ENCODE results near the gene CCR7. TPM values are rescaled to one million over a fixed set of nuclear protein-coding genes. Genes with fewer than 3 reads are reported as not detected.
A peak's percentile ranks its signal among the peaks of the same experiment; 100 is the strongest.

CCR7 gene
- total and polyA plus RNA-seq, 2 of the 13 experiments (the other 11 are each of a cell fraction or from before 2014, with no cell fraction given): 0.04 to 0.53 TPM

DNA sequence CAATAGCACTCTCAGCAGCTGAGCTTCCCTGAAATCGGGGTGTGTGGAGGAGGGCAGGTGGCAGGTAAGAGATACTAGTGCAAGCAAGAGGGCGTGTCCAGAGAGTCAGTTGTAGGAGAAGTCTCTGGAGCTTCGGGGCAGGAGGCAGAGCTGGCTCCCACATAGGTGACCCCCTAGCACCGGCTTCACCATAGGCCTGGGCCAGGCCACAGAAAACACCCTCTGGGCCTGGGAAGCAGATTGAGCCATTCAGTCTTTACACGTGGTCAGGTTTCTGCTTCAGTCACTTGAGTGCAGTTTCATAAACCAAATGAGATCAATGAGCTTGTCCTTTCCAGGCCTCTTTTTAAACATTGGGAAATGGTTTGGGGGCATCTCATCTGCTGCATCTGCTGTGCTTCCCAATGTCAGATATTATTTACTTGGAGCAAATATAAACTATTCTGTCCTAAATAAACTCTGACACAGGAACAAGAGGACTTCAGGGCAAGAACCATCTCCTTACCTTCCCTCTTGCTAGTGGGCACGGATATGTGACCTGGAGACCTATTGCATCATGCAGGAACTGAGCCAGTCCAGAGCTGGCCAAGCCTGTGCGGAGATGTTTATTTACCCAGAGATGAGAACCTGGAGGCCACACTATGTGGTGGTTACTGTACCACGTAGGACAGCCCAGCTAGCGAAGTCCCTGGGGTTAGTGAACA is 16.1 kb downstream of the CCR7 start (continued):
- TF ChIP-seq, protein P1, sequence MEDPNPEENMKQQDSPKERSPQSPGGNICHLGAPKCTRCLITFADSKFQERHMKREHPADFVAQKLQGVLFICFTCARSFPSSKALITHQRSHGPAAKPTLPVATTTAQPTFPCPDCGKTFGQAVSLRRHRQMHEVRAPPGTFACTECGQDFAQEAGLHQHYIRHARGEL (CRISPR knock-in tag; IDR thresholded peaks at IDR 0.05): no peak
- peak; percentile 82 for TF ChIP-seq SP5 (CRISPR knock-in tag; IDR thresholded peaks at IDR 0.05; ENCODE audit: borderline replicate concordance, low read depth)
- TF ChIP-seq, protein P2, sequence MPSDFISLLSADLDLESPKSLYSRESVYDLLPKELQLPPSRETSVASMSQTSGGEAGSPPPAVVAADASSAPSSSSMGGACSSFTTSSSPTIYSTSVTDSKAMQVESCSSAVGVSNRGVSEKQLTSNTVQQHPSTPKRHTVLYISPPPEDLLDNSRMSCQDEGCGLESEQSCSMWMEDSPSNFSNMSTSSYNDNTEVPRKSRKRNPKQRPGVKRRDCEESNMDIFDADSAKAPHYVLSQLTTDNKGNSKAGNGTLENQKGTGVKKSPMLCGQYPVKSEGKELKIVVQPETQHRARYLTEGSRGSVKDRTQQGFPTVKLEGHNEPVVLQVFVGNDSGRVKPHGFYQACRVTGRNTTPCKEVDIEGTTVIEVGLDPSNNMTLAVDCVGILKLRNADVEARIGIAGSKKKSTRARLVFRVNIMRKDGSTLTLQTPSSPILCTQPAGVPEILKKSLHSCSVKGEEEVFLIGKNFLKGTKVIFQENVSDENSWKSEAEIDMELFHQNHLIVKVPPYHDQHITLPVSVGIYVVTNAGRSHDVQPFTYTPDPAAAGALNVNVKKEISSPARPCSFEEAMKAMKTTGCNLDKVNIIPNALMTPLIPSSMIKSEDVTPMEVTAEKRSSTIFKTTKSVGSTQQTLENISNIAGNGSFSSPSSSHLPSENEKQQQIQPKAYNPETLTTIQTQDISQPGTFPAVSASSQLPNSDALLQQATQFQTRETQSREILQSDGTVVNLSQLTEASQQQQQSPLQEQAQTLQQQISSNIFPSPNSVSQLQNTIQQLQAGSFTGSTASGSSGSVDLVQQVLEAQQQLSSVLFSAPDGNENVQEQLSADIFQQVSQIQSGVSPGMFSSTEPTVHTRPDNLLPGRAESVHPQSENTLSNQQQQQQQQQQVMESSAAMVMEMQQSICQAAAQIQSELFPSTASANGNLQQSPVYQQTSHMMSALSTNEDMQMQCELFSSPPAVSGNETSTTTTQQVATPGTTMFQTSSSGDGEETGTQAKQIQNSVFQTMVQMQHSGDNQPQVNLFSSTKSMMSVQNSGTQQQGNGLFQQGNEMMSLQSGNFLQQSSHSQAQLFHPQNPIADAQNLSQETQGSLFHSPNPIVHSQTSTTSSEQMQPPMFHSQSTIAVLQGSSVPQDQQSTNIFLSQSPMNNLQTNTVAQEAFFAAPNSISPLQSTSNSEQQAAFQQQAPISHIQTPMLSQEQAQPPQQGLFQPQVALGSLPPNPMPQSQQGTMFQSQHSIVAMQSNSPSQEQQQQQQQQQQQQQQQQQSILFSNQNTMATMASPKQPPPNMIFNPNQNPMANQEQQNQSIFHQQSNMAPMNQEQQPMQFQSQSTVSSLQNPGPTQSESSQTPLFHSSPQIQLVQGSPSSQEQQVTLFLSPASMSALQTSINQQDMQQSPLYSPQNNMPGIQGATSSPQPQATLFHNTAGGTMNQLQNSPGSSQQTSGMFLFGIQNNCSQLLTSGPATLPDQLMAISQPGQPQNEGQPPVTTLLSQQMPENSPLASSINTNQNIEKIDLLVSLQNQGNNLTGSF (CRISPR knock-in tag; IDR thresholded peaks at IDR 0.05): peak; percentile 45; the same call in 1 of the 2 replicates
- no peak; the same call in 1 of the 2 replicates for TF ChIP-seq ZNF446 (CRISPR knock-in tag; IDR thresholded peaks at IDR 0.05)
- TF ChIP-seq, protein P3, sequence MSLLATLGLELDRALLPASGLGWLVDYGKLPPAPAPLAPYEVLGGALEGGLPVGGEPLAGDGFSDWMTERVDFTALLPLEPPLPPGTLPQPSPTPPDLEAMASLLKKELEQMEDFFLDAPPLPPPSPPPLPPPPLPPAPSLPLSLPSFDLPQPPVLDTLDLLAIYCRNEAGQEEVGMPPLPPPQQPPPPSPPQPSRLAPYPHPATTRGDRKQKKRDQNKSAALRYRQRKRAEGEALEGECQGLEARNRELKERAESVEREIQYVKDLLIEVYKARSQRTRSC (CRISPR knock-in tag; IDR thresholded peaks at IDR 0.05; ENCODE audit: low read depth): peak; percentile 92; the same call in 1 of the 2 replicates
- no peak for TF ChIP-seq ZNF432 (CRISPR knock-in tag; IDR thresholded peaks at IDR 0.05; ENCODE audit: borderline replicate concordance)
- TF ChIP-seq HIVEP1 (CRISPR knock-in tag; IDR thresholded peaks at IDR 0.05): no peak; the same call in 1 of the 2 replicates
- TF ChIP-seq ZNF564 (CRISPR knock-in tag; IDR thresholded peaks at IDR 0.05): peak; percentile 76
- TF ChIP-seq ETV5 (CRISPR knock-in tag; IDR thresholded peaks at IDR 0.05; ENCODE audit: borderline replicate concordance): peak; percentile 100
- TF ChIP-seq ELF3 (CRISPR knock-in tag; IDR thresholded peaks at IDR 0.05): peak; percentile 99
- peak; percentile 37; the same call in 1 of the 2 replicates for TF ChIP-seq ZNF251 (CRISPR knock-in tag; IDR thresholded peaks at IDR 0.05)
- TF ChIP-seq, protein P4, sequence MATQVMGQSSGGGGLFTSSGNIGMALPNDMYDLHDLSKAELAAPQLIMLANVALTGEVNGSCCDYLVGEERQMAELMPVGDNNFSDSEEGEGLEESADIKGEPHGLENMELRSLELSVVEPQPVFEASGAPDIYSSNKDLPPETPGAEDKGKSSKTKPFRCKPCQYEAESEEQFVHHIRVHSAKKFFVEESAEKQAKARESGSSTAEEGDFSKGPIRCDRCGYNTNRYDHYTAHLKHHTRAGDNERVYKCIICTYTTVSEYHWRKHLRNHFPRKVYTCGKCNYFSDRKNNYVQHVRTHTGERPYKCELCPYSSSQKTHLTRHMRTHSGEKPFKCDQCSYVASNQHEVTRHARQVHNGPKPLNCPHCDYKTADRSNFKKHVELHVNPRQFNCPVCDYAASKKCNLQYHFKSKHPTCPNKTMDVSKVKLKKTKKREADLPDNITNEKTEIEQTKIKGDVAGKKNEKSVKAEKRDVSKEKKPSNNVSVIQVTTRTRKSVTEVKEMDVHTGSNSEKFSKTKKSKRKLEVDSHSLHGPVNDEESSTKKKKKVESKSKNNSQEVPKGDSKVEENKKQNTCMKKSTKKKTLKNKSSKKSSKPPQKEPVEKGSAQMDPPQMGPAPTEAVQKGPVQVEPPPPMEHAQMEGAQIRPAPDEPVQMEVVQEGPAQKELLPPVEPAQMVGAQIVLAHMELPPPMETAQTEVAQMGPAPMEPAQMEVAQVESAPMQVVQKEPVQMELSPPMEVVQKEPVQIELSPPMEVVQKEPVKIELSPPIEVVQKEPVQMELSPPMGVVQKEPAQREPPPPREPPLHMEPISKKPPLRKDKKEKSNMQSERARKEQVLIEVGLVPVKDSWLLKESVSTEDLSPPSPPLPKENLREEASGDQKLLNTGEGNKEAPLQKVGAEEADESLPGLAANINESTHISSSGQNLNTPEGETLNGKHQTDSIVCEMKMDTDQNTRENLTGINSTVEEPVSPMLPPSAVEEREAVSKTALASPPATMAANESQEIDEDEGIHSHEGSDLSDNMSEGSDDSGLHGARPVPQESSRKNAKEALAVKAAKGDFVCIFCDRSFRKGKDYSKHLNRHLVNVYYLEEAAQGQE (IDR thresholded peaks at IDR 0.05; ENCODE audit: borderline replicate concordance in 1 of 2, low read depth in 1 of 2, low read length in 2 of 2): peak in 1 of 2 experiments; percentile 47; a peak in 2 of 4 replicates
- peak; percentile 87 for TF ChIP-seq ZNF644 (CRISPR knock-in tag; IDR thresholded peaks at IDR 0.05; ENCODE audit: low read depth)
- TF ChIP-seq, protein P5, sequence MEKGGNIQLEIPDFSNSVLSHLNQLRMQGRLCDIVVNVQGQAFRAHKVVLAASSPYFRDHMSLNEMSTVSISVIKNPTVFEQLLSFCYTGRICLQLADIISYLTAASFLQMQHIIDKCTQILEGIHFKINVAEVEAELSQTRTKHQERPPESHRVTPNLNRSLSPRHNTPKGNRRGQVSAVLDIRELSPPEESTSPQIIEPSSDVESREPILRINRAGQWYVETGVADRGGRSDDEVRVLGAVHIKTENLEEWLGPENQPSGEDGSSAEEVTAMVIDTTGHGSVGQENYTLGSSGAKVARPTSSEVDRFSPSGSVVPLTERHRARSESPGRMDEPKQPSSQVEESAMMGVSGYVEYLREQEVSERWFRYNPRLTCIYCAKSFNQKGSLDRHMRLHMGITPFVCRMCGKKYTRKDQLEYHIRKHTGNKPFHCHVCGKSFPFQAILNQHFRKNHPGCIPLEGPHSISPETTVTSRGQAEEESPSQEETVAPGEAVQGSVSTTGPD (CRISPR knock-in tag; IDR thresholded peaks at IDR 0.05): peak; percentile 90
- TF ChIP-seq ZFYVE20 (CRISPR knock-in tag; IDR thresholded peaks at IDR 0.05; ENCODE audit: borderline replicate concordance, low read depth): no peak
- no peak for TF ChIP-seq ZNF232 (CRISPR knock-in tag; IDR thresholded peaks at IDR 0.05; ENCODE audit: borderline replicate concordance)
- TF ChIP-seq TBP (CRISPR knock-in tag; IDR thresholded peaks at IDR 0.05): no peak
- no peak for TF ChIP-seq SMARCE1 (IDR thresholded peaks at IDR 0.05; ENCODE audit: borderline replicate concordance)
